Erythroblast (primary cell): ENCODE measurements around the gene TUBB6.

Experiments used
- DNase-seq, 2 experiments: peaks; one replicate each; lab custom pipeline; 2025; lab: John Stamatoyannopoulos, UW
- GATA1 ChIP-seq: IDR thresholded peaks from 2 replicates; pipeline ENCODE4 v1.6.1; 2011; ENCODE audit warnings: low read depth, mild to moderate bottlenecking, control low read depth, low read length, moderate library complexity
- POLR2A ChIP-seq: IDR thresholded peaks from 2 replicates; pipeline ENCODE4 v1.6.1; 2011; ENCODE audit warnings: mild to moderate bottlenecking, low read length

TUBB6 gene

DNA sequence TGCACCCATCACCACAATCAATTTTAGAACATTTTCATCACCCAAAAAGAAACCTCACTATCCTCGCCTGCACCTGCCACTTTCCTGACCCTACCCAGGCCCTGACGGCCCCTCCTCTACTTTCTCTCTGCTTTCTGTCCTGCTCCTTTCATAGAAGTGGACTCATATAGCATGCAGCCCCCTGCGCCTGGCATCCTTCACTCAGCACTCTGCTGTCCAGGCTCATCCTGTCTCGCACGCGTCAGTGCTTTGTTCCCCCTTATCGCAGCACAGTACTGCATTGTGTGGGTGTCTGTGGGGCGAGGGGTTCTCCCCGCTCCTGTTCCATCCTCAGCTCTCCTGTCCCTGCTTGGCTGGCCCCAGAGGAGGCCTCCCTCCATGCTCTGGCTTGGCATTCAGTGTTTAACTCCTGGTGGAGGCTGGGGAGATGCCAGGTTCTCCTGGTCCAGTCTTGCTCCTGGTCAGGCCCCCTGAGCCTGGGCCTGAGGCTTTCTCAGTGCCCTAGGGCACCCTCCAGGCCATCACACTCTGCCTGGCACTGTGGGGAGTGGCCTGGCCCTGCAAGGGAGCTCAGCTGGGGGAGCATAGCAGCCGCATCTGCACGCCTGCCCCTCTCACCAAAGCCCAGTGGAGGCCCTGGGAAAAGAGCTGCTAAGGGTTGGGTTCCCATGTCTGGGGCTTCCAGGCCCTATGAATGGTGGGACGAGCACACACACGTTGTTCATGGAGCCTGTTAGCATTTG lies 6.6 kb upstream of the TUBB6 start:
- DNase-seq, result no peak
- TF ChIP-seq GATA1, result no peak
- no peak for TF ChIP-seq POLR2A

DNA sequence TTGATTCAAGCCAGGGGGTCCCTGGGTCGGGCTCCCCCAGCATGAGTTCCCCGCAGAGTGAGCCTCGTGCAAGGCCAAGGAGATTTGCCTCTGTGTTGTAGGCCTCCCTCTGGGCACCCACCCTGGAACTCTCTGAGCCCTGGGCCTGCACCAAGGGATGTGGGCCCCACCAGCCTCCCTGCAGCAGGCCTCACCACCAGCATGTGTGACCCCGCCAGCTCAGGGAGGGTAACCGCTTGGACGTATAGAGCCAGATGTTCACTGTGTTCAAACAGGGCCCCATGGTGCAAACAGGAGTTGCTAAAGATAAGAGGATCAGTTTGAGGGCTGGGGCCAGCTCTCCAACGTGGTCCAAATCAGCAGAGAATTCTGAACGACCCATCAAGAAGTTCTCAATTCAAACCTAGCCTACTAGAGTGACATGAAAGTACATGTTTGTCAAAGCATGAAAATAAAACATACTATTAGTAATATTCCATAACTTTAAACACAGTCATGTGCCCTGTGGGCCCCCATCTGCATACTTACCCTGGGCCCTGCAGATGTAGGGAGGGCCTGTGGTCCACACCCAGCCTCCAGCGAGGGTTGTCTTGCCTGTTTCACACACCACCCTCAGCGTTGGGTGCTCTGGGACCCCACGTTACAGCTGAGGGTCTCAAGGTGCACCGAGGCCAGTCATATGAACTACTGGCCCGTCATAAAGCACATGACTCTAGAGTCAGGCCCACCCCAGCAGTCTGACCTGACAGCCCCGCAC lies 5.5 kb upstream of the TUBB6 start:
- peak; percentile 96 to 100 for DNase-seq
- TF ChIP-seq POLR2A (peak; percentile 34), GATA1 (peak; percentile 24)

DNA sequence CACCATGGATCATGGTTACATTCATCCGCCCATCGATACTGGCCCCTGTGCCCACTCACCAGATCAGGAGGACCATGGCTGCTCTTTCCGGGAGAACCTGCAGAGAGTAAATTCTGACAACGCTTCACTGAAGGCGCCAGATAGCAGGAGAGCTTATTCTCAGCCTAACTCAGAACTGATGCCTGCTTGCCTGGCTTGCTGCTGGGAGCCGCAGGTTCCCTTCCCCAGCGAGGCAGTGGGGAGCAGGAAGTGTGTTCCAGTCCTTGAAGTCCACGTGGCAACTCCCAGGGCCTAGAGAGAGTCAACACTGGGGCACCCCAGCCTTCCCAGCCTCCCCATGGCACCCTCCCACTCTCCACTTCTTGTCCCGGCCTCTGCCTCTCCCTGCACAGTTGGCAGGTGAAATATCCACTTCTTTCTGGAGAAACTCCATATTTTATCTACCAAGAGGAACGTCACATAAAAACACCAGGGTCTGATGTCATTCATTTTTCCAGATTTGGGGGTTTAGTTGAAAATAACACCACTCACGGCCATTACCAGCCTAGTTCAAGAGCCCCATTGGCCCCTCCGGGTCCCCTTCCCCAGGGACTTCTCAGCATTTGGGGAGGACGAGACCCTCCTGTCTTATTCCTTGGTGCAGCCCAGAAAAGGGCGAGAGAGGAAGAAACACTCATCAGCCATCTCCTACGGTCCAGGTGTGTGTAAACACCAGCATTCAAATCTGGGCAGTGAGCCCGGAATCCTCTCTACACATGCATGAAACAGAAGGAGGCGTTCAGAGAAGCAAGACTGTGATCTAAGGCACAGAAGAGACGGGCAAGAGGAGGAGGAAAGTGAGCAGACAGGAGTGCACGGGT lies 3.5 kb upstream of the TUBB6 start:
- TF ChIP-seq GATA1 (no peak), POLR2A (no peak)
- no peak for DNase-seq

DNA sequence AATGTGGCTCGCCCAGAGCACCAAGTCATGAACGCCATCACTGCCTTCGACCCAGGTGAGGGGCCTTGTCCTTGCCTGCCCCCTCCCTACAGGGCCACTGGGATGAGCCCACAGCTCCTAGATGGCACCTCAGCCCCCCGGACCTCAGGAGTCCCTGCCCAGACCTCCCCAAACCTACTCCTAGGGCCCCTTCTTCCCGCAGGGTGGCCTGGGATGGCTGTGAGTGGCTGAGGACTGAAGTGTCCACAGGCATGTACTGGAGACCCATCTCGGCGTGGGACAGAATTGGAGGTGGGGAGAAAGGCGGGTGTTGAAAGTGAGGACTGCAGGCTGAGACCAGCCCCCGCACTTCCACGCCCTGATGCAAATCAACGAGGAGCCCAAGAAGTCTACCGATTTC lies 2.8 kb upstream of the TUBB6 start:
- no peak for DNase-seq
- TF ChIP-seq GATA1, result no peak
- no peak for TF ChIP-seq POLR2A

DNA sequence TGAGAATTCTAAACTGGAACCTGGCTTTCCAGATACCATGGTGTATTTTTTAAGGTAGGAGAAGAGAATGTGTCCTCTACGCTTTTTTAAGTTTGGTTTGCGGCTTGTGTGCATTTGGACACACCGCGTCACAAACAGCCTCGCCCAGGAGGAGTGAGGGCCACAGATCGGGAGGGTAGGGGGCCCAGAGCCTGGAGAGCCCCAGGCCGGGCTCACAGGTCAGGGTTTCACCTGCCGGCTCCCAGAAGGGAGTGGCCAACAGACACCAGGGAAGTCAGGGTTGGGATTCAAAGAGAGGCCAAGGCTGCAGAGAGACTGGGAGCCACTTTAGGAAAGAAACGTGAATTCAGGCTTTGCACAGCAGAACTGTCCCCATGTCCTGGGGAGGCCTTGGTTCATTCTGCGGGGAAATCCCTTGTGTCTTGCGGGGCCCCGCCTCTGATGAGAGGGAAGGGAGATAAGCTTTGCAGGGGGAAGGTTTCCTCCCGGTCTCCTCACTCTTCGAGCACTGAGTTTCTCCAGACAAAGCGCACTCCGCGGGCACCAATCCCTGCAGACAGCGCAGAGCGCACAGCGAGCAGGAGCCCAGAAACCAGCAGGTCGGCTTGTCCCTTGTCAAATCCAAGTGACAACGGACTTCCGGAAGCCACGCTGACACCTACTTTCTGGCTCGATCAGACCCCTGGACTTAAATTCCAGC lies 2.0 kb upstream of the TUBB6 start:
- DNase-seq, result peak; percentile 76 to 81
- TF ChIP-seq GATA1, result no peak

DNA sequence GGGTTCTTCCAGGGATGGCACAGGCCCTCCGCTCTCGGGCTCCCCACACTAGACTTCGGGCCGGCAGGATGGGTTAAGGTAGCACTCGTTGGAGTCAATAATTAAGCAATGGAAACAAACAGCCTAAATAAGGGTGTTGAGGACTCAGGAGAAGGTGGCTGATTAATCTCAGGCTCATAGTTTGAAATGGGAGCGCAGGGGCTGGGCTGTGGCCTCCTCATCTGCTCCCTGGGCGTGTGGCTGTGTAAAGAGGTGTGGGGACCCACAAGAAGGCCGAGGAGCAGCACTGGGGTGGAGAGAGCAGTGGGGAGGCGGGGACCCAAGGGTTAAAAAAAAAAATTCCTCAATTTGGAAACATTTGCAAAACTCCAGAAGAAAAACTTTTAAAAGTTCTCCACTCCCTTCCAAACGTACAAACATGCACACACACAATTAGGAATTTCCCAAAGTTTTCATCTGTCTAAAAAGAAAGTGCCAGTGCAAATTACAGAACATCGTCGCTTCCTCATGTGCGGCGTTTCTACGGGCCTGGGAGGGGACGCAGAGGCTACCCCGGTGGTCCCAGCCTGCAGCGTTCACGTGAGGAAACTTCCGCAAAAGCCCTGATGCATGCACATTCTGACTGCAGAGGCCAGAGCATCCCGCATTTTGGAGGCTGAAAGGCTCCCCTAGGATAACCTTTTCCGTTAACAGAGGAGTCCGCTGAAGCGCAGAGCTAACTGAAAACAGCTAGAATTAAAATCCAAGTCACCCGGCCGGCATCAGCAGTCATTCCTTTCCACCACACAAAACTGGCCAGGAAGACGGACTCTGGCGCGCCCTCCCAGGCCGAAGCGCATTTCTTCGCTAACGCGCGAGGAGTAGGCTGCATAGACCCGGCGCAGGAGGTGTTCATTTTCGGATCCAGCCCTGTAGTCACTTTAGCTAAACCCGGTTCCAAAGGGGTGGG lies 1.0 kb upstream of the TUBB6 start:
- peak; percentile 81 to 83 for DNase-seq
- no peak for TF ChIP-seq POLR2A

DNA sequence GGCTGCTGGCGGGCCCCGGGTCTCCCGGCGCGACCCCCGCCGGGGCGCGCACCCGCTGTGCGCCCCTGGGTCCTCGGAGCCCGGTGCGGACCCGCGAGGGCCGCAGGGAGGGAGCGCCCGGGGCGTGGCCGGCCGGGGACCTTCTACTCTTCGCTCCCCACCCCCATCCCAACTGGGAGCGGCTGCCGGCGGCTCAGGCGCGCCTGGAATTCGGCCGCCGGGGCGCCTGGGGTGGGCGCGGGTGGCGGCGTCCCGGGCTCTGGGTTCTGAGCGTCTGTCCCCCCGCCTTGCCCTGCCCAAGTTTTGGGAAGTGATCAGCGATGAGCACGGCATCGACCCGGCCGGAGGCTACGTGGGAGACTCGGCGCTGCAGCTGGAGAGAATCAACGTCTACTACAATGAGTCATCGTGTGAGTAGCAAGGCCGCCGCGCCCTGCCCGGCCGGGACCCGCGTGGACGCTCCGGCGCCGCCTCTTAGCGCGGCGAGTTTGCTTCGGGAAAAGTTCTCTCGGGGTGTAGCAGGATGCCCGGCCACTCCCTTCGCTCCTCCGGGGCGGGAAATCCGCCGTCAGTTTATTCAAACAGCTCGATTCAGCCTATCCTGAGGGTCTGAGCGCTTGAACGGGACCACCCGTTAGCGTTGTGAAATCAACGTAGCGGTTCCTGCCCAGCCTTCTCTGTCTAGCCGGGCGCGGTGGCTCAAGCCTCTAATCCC lies 502 bp downstream of the TUBB6 start:
- TF ChIP-seq GATA1, result no peak
- TF ChIP-seq POLR2A, result peak; percentile 75
- peak; percentile 89 to 93 for DNase-seq

DNA sequence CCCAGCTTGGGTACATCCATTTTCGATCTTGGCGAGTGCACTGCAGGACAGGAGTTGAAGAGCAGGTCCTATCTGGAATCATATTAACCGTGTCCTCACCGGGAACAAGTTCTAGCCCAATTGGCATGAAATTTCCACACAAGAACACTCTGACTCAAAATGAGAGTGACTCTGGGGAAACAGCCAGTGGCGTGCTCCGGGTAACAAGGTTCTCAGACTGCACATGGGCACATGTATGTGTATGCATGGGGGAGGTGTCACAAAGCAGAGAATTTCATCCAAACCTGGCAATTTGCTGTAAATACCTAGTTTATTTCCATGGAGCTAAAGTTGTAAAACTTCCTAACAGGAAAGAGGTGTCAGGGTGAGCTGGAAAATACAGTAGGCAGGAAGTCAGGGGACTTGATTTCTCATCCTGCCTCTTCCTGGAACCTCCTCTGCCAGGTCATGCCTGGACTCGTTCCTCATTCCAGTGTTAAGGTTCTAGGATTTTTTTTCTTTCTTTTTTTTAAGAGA lies 1.7 kb downstream of the TUBB6 start:
- no peak for DNase-seq
- TF ChIP-seq GATA1, result no peak
- no peak for TF ChIP-seq POLR2A

DNA sequence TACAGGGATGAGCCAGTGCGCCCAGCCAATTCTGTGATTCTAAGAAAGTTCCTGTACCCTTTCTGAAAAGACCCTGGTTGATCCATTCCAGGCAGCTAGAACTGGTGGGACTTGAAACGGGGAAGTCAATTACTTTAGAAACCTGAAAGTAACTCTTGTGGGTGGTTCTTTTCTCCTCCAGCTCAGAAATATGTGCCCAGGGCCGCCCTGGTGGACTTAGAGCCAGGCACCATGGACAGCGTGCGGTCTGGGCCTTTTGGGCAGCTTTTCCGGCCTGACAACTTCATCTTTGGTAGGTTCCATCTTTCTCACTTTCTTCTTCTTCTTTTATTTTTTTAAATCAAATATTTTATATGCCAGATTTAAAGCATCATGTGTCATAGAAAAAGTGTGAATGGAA lies 2.7 kb downstream of the TUBB6 start:
- TF ChIP-seq POLR2A (no peak), GATA1 (no peak)
- no peak for DNase-seq

DNA sequence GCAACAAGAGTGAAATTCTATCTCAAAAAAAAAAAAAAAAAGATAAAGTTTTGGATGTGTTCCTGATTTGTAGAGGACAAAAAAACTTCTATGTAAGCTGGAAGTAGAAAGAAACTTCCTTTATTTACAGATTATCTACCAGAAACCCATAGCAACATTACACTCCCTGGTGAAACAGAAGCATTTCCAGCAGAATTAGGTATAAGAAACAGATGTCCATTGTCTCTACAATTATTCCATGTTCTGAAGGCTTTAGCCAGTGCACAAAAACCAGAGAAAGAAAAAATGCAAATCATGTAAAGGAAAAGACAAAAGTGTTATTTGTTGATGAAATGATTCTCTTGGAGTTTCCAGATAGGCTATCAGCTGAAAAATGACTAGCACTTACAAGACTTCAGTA lies 4.9 kb downstream of the TUBB6 start:
- no peak for DNase-seq
- TF ChIP-seq GATA1, result no peak
- TF ChIP-seq POLR2A, result no peak

DNA sequence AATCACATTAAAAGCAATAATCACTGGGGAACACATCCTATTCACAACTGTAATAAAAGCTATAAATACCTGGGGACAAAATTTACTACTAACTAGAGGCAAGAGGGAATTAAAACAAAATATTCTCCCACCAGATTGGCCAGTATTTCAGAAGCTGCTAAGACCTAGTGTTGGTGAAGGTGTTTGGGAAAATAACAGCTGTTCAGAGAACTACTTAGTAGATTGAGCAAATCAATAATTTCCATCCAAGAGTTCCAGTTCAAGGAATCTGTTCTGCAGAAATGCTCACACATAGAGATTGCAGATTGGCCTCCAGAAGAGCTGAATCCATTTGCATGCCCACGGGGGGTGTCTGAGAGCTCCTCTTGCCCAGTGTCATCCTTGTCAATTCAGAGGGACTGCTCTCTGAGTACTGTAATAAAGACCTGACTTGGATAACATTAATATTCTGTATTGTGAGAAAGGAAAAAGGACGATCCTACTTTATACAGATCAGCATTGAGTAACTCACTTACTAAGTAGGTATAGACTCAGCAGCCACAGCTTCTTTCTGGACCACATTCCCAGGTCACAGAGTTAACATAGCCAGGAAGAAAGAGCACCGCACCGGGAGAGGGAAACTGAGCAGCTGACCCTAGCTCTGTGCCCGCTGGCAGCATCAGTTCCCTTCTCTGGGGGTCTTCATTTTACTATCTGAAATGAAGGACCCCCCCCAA lies 5.6 kb downstream of the TUBB6 start:
- TF ChIP-seq POLR2A (peak; percentile 22), GATA1 (no peak)
- no peak for DNase-seq
